Jurkat, Clone E6-1 (cell line): ENCODE results near the gene HAUS8.
"Not testable (repeated sequence)": the region's sequence is repeated elsewhere in the genome, so short reads cannot be mapped to it uniquely, and the experiment has no call there.

ENCODE experiments used
- DNase-seq: peaks from one replicate; pipeline ENCODE4 v3.0.0-alpha.2; 2011; ENCODE audit warnings: low read depth, low spot score
- H3K4me3 ChIP-seq: 2 replicates; pipeline ENCODE4 v1.5.1; 2011; ENCODE audit warnings: mild to moderate bottlenecking, low read length, control low read depth, moderate library complexity

Gene HAUS8

DNA sequence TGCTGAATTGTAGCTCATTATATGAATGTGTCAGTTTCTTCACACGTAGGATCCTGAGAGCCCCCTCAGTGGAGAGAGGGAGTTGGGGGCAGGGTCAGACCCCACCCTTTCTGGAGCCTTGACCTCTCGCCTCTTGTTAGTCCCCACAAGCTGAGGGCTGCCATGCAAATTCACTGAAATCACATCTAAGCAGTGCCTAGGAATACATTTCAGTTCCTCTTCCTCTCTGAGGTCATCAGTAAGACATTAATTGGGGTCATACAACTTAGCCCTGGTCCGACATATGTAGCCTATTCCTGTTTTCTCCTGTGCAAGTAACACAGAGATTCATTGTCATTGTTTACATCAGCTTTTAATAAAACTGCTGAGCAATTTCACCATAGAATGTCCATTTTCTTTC is 30.3 kb upstream of the HAUS8 start:
- H3K4me3 ChIP-seq: no peak overlapping the region

DNA sequence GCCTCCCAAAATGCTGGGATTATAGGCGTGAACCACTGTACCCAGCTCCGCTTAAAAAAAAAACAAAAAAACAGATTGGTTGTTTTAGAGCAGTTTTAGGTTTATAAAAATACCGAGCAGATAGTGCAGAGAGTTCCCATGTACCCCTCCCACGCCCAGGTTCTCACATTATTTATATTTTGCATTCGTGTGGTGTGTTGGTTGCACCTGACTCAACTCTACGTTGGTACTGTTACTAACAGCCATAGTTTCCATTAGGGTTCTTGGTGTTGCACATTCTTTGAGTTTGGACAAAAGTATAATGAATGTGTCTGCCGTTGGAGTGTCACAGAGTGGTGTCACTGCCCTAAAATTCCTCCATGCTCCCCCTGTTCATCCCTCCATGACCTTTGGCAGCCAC is 29.4 kb upstream of the HAUS8 start:
- H3K4me3 ChIP-seq: no peak overlapping the region
- no peak for DNase-seq

More for the DNA sequence above, 30.3 kb upstream of the HAUS8 start:
- no peak for DNase-seq

DNA sequence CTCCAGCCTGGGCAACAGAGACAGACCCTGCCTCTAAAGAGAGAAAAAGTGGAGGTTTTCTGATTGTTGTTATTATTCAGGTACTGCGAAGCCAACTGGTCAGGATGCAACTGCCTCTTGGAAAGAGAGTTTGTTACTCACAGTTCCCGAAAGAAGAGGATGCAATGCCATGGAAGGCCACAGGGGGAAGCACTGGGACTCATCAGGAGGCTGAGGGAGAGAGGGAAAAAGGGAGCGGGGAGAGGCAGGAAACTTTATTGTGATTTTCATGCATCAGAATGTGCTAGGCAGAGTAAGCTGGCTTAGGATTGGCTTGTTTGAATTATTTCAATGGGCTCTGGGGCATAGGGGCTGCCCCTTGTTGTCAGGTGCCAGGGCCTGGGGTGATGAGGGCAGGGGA is 27.9 kb upstream of the HAUS8 start:
- no peak overlapping the region for H3K4me3 ChIP-seq
- DNase-seq: no peak

DNA sequence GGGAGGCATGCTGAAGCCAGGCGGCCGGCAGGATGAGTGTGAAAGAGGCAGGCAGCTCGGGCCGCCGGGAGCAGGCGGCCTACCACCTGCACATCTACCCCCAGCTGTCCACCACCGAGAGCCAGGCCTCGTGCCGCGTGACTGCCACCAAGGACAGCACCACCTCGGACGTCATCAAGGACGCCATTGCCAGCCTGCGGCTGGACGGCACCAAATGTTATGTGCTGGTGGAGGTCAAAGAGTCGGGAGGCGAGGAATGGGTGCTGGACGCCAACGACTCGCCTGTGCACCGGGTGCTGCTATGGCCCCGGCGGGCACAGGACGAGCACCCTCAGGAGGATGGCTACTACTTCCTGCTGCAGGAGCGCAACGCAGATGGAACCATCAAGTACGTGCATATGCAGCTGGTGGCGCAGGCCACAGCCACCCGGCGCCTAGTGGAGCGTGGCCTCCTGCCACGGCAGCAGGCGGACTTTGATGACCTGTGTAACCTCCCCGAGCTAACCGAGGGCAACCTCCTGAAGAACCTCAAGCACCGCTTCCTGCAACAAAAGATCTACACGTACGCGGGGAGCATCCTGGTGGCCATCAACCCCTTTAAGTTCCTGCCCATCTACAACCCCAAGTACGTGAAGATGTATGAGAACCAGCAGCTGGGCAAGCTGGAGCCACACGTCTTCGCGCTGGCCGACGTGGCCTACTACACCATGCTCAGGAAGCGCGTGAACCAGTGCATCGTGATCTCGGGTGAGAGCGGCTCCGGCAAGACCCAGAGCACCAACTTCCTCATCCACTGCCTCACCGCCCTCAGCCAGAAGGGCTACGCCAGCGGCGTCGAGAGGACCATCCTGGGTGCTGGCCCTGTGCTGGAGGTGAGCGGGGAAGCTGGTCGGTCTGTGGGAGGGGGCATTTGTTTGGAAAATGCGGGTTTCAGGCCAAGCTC is 26.7 kb upstream of the HAUS8 start:
- H3K4me3 ChIP-seq: no peak overlapping the region
- no peak for DNase-seq

DNA sequence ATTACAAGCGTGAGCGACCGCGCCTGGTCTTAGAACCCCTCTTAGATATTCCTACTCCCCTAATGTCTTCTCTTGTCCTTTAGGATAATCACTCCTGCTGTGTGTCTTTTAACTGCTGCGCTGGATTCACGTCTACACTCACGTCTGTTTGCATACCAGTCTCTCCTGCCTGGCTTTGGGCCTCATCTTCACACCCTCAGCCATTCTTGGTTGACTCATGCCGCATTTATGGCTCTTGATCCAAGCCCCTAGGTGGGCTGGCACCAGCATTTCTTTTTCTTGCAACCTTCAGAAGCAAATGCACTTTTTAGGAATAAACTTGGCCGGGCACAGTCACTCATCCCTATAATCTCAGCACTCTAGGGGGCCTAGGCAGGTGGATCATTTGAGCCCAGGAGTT is 23.1 kb upstream of the HAUS8 start:
- DNase-seq: no peak
- no peak overlapping the region for H3K4me3 ChIP-seq

DNA sequence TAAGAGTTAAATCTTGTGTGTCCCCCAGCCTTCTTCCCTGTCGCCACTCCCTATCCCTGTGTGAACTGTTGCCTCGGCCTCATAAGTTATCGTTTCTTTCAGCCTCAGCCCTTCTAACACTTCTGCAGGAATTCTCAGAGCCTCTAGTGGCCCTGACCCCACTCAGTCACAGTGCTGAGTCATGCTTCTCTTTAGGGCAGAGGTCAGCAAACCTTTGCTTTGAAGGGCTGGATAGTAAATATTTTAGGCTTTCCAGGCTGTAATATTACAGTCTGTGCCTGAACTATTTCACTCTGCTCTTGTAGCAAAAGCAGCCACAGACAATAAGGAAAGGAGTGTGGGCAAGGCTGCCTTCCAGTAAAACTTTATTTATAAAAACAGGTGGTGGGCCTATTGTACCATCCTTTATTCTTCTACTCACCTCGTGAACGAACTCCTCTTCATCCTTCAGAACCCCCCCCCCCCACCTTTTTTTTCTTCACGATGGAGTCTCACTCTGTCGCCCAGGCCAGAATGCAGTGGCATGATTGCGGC is 22.4 kb upstream of the HAUS8 start:
- no peak for DNase-seq
- no peak overlapping the region for H3K4me3 ChIP-seq

DNA sequence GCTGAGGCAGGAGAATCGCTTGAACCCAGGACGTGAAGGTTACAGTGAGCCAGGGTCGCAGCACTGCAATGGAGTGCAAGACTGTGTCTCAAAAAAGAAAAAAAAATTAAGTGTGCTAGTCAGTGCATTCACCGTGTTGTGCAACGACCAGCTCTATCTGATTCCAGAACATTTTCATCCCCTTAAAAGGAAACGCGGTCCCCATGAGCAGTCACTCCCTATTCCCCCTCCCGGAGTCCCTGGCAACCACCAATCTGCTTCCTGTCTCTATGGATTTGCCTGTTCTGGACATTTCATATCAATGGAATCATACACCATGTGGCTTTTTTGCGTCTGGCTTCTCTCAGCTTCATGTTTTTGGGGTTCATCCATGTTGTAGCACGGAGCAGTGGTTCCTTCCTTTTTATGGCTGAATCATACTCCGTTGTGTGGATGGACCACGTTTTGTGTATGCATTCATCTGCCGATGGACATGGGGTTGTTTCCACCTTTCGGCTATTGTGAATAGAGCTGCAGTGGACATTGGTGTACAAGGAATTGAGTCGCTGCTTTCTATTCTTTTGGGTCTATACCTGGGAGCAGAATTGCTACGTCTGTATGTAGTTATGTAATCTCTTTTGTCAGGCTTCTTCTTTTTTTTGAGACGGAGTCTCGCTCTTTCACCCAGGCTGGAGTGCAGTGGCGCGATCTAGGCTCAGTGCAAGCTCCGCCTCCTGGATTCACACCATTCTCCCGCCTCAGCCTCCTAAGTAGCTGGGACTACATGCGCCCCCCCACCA is 20.1 kb upstream of the HAUS8 start:
- H3K4me3 ChIP-seq: no peak overlapping the region
- DNase-seq: no peak

DNA sequence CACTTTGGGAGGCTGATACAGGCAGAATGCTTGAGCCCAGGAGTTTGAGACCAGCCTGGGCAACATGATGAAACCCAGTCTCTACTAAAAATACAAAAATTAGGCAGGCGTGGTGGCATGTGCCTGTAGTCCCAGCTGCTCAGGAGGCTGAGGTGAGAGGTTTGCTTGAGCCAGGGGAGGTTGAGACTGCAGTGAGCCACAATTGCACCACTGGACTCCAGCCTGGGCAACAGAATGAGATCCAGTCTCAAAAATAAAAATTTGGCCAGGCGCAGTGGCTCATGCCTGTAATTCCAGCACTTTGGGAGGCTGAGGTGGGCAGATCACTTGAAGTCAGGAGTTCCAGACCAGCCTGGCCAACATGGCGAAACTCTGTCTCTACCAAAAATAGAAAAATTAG is 19.4 kb upstream of the HAUS8 start:
- not testable (repeated sequence) for DNase-seq

DNA sequence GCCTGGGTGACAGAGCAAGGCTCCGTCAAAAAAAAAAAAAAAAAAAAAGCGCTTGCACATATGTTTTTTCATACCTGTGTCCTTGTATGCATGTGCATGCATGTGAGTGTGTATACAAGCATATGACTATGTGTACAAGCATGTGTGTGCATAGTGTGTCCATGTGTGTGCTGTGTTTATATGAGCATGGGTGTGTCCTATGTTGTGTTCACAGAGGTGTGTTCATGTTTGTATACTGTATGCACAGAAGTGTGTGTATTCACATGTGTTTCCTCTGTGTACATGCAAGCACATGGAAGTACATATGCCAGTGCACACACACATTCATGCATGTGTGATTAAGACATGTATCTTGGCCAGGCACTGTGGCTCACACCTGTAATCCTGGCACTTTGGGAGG is 17.4 kb upstream of the HAUS8 start:
- DNase-seq: no peak
- no peak overlapping the region for H3K4me3 ChIP-seq

More for the DNA sequence above, 19.4 kb upstream of the HAUS8 start:
- not testable (repeated sequence) for H3K4me3 ChIP-seq

DNA sequence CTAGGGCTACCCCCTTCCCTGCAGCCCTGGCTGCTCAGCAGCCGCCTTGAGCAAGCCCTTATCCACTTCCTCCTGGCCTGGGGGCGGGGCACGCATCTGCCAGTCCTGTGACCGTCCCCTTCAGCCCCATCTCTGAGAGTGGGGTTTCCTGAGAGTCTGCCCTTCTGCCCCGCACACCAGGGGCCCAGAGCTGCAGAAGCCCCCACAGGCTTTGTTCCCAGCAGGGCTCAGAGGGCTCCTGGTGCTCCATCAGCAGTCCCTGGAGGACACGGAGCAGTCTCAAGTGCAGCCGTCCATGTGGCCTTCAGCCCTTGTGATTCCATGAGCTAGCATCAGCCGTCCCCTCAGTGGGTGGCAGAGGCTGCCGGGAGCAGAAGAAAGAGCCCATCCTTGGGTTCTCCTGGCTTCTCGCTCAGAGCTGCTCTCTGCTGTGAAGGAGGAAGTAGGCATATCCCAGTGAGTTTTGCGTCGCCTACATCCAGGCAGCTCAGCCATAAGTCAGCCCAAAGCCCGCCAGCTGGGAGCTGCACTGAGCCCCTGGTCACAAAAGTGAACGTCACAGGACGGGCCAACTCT is 16.6 kb upstream of the HAUS8 start:
- no peak for DNase-seq
- H3K4me3 ChIP-seq: no peak overlapping the region

DNA sequence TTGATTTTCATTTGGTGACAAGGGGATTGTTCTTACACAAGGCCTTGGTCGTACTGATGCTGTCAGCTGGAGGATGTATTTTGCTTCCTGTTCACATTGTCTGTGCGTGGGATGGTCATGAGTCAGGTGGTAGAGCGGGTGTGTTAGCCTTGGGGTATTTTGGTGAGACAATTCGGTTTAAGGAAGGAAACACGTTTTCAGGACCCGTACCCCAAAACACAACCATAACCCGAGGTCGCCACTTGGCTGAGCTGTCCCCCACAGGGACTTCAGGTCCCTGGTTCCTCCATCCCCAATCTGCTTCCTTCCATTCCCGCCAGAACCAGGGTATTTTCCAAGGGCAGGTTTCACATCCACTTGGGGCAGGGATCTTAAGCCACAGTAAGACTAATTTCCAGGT is 15.3 kb upstream of the HAUS8 start:
- no peak overlapping the region for H3K4me3 ChIP-seq
- DNase-seq: no peak

DNA sequence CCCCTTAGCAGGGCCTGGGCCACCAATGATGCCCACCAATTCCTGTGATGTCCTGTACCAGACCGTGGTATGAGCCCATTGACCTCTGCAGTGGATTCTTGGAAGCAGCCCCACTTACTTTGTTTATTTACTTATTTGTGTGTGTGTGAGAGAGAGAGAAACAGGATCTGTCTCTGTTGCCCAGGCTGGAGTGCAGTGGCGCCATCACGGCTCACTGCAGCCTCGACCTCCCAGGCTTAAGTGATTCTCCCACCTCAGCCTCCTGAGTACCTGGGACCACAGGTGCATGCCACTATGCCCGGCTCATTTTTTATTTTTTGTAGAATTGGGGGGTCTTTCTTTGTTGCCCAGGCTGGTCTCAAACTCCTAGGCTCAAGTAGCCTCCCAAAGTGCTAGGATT is 13.3 kb upstream of the HAUS8 start:
- DNase-seq: no peak
- no peak overlapping the region for H3K4me3 ChIP-seq

DNA sequence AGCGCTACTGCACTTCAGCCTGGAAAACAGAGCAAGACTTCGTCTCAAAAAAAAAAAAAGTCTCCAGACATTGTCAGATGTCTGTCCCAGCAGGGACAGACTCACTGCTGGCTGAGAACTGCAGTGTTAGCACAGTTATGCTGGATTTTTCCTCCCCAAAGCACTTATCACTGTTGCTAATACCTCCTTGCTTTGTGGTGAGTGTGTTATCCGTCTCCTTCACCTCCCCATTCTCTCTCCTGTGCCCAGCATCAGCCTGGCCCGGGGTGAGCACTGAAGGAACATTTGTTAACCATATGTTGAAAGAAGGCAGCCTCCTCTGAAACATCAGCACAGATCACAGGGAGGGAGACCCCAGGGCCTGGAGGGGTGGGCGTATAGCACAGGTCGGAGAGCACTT is 11.6 kb upstream of the HAUS8 start:
- H3K4me3 ChIP-seq: no peak overlapping the region
- no peak for DNase-seq

DNA sequence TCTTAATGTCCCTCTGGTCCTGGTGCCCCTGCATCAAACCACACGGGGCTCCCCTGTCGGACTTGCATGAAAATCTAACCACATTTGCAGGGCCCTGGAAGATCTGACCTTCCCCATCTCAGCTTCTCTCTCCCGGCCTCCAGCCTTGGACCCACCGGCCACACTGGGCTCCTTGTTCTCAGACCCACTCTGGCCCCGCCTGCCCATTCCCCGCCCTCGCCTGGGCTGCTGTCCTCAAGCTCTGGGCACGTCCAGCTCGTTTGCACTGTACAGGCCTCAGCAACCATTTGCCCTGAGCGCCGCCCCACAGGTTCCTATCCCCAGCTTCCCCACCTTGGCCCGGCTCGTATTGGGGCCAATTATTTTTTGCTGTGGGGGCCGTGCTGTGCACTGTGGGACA is 10.9 kb upstream of the HAUS8 start:
- no peak for DNase-seq
- H3K4me3 ChIP-seq: no peak overlapping the region

DNA sequence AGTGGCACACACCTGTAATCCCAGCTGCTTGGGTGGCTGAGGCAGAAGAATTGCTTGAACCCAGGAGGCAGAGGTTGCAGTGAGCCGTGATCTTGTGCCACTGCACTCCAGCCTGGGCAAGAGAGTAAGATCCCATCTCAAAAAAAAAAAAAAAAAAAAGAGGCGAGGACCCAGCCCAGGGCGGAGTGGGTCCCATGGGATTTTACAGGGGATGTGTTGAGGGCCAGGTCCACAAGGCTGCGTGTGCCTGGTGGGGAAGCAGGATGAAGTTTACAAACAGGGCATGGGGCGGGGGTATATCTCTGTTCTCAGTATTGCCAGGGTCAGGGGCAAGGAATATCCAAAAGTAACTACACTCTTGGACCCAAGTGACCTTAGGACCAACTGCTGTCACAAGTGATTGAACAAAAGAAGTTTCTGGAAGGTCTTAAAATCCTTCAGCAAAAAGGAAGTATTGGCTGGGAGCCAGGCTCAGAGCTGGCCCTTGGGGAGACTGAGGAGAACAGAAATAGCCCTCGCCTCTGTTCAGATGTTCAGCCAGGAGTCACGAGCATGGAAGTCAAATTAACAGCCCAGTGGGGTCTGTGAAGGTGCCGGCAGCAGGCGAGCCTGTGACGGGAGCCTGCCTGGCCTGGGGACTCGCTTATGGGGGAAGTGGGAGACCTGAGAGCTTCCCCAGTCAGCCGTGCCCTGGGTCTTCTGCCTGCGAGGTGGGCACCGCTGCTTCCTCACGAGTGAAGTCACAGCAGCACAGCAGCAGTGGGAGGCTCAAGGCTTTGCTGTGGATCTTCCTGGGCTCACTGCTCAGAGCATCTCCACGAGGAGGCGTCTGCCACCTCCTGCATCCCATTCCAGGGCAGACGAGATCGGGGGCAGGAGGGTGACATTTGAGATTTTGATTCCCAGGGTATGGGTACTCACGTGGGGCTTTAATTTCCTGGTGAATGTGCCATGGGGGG is 6.7 kb upstream of the HAUS8 start:
- no peak overlapping the region for H3K4me3 ChIP-seq
- DNase-seq: no peak

DNA sequence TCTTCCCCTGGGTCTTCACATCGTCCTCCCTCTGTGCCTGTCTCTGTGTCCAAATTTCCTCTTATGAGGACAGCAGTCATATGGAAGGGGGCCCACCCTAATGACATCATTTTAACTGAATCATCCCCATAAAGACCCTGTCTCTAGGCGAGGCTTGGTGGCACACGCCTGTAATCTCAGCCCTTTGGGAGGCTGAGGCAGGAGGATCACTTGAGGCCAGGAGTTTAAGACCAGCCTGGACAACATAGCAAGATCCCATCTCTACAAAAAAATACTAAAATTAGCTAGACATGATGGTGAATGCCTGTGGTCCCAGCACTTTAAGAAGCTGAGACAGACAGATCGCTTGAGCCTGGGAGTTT is 5.2 kb upstream of the HAUS8 start:
- DNase-seq: no peak
- no peak overlapping the region for H3K4me3 ChIP-seq

DNA sequence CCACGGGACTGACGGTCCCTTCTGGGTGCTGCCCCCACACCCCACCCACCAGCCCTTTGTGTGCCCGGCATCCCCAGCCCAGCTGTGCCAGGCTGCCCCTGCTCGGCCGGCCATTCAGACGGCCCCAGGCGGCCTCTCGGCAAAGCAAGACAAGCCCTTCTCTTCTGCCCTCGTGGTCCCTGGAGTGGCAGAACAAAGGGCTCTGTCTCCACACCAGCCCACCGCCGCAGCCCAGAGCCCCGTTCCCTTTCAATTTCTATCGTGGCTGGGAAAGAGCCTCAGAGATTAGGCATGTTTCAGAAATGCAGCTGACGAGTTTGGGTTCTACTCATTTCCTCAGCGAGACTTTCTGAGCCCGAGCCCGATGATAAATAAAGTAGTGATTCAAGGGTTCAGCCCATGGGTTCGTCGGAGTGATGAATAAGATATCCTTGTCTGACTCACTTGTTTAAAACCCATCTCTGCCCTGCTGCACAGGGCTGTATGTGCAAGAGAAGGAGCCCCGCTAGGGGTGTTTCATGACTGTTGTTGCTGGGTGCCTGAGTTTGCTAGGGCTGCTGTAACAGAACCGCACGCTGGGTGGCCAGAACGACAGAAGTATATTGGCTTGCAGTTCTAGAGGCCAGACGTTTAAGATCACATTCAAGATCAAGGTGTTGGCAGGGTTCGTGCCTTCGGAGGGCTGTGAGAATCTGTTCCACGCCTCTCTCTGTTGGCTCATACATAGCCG is 4.6 kb upstream of the HAUS8 start:
- no peak for DNase-seq
- H3K4me3 ChIP-seq: no peak overlapping the region
